Stimulated activated CD8-positive, alpha-beta memory T cell treated with anti-CD3 and anti-CD28 coated beads, Interleukin-12 subunit alpha, Interleukin-12 subunit beta, amount 100 ng/mL, for 4 hours (primary cell): ENCODE data around the gene B3GNT8.
"Not testable (repeated sequence)": the region's sequence is repeated elsewhere in the genome, so short reads cannot be mapped to it uniquely, and the experiment has no call there.

ENCODE experiments used
- DNase-seq: peaks from one replicate; pipeline ENCODE4 v3.0.0-alpha.2; 2020; ENCODE audit warnings: low read depth

Gene B3GNT8

GRCh38 chr19:41391618-41392017 is 35.6 kb downstream of the B3GNT8 start:
- no peak for DNase-seq

DNA sequence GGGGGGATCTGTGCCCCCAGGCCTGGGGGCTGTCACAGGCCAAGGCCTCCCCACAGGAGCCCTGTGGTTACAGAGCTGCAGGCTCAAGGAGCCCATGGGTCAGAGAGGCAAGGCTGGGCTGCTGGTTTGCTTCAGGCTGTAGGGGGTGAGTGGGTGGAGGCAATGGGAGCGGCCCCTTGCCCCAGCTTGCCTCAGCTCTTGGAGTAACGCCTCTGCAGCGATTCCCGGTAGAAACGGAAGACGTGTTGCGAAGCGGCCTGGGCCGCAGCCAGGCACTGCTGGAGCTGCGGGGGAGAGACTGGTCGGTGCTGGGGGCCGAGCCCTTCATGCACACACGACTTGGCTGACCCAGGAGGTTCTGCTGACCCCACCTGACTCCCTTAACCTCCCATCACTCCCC is 40.7 kb downstream of the B3GNT8 start:
- no peak for DNase-seq

DNA sequence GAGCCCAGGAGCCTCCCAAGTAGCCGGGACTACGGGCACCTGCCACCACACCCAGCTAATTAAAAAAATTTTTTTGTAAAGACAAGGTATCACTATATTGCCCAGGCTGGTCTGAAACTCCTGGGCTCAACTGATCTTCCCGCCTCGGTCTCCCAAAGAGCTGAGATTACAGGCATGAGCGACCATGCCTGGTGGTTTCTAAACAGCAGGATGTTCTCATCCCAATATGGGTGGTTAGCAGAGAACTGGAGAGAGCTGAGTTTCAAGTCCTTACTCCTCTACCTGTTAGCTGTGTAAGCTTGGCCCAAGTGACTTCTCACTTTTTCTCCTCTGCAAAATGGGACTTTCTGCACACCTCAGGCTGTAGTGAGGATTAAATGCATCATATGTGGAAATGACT is 42.8 kb downstream of the B3GNT8 start:
- no peak for DNase-seq

DNA sequence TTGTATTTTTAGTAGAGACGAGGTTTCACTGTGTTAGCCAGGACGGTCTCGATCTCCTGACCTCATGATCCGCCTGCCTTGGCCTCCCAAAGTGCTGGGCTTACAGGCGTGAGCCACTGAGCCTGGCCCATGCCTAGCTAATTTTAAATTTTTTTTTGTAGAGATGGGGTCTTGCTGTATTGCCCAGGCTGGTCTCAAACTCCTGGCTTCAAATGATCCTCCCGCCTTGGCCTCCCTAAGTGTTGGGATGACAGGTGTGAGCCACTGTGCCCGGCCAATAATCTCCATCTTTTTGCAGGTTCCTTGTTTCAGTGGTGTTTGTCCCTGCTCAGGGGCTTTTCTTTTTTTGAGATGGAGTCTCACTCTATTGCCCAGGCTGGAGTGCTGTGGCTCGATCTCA is 45.6 kb downstream of the B3GNT8 start:
- not testable (repeated sequence) for DNase-seq

GRCh38 chr19:41377977-41378709 is 49.0 kb downstream of the B3GNT8 start:
- DNase-seq = no peak

DNA sequence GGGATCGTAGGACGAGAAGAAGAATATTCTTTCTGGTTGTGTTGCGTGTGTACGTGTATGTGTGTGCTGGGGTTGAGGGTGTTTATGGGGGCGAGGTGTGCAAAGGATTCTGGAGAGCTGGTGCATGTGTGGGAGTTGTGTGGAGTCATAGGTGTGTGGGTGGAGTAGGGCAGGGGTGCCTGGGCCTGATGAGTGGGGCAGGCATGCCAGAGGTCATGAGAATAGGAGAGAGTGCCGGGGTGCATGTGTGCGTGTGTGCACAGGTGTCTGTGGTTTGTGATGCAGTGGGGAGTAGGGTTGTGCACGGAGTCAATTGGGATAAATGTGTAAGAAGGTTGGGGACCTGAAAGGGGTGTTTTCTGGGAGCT is 50.2 kb downstream of the B3GNT8 start:
- peak; percentile 28 for DNase-seq

GRCh38 chr19:41376241-41376997 is 50.8 kb downstream of the B3GNT8 start, which contains the start of gene TMEM91:
TSS of gene TMEM91 (plus strand) at chr19:41376533. CDS start at chr19:41378310, 1,777 bp downstream.
- DNase-seq = no peak
